ENCODE results near the gene ATOH8. TPM values are rescaled to one million over a fixed set of nuclear protein-coding genes. Genes with fewer than 3 reads are reported as not detected.

ATOH8 gene
- total and polyA plus RNA-seq, 11 donors = 11.8 to 103 (median 19.0) TPM

GRCh38 chr2:85751627-85752026, 2.2 kb upstream of the ATOH8 start:
- H3K36me3 ChIP-seq = peaks cover 0 to 3% (median 0%) of the 10 kb centered on the region in 9 donors
- 80 to 86% (median 82%) methylated on average over 11 of the region's 11 CpGs for WGBS, 4 donors
- intact Hi-C loops (cut with DNase I) = loop anchor here (2.0 to 5.0 kb wide), 9 partner anchors 19 to 61 kb away; no protein-coding TSS in a partner anchor
- no peak for DNase-seq
- peak overlapping the region in 6 of 12 donors; percentile 19 to 96 (median 28) for H3K27ac ChIP-seq
- H3K27me3 ChIP-seq = peaks cover 0 to 37% (median 0%) of the 10 kb centered on the region in 9 donors
- peak overlapping the region in 1 of 12 donors; percentile 10 for H3K4me3 ChIP-seq
- peaks cover 15 to 82% (median 62%) of the 10 kb centered on the region in 12 donors for H3K4me1 ChIP-seq
- TF ChIP-seq, protein P1, sequence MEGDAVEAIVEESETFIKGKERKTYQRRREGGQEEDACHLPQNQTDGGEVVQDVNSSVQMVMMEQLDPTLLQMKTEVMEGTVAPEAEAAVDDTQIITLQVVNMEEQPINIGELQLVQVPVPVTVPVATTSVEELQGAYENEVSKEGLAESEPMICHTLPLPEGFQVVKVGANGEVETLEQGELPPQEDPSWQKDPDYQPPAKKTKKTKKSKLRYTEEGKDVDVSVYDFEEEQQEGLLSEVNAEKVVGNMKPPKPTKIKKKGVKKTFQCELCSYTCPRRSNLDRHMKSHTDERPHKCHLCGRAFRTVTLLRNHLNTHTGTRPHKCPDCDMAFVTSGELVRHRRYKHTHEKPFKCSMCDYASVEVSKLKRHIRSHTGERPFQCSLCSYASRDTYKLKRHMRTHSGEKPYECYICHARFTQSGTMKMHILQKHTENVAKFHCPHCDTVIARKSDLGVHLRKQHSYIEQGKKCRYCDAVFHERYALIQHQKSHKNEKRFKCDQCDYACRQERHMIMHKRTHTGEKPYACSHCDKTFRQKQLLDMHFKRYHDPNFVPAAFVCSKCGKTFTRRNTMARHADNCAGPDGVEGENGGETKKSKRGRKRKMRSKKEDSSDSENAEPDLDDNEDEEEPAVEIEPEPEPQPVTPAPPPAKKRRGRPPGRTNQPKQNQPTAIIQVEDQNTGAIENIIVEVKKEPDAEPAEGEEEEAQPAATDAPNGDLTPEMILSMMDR (IDR thresholded peaks at IDR 0.05) = no peak
- no peaks in the 10 kb centered on the region for H3K9me3 ChIP-seq
- no peak for ATAC-seq

DNA sequence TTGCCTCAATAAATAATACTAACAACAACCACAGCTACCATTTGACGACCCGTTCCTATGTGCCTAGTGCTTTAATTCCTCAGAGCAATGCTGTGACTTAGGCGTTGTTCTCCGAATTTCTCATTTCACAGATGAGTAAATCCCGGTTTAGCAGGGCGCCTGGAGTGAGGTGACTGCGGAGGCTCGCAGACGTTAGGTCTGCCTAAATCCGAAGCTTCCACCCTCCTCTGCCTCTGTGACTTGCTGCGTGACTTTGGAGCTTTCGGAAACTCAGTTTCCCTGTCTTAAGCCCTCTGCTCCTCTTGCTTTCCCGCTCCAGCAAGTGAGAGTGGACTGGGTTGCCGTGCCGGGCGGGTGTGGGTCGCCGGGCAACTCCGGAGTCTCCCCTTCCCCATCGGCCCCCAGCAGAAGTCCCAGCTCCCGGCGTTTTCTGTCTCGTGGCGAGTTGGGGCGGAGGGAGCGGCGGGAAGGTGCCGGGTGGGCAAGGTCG, 711 bp upstream of the ATOH8 start:
- ATAC-seq = no peak
- DNase-seq = no peak
- H3K9me3 ChIP-seq = no peaks in the 10 kb centered on the region
- peak overlapping the region; percentile 64 to 94 (median 86) for H3K4me3 ChIP-seq
- intact Hi-C loops (cut with DNase I) = loop anchor here in 8 of 10 donors (2.0 to 5.0 kb wide), 6 partner anchors 24 to 59 kb away; no protein-coding TSS in a partner anchor
- TF ChIP-seq POLR2A (IDR thresholded peaks at IDR 0.05) = no peak
- TF ChIP-seq, protein P1 (IDR thresholded peaks at IDR 0.05) = no peak
- peaks cover 0 to 37% (median 0%) of the 10 kb centered on the region in 9 donors for H3K27me3 ChIP-seq
- 23 to 46% (median 29%) methylated on average over 26 to 29 of the region's 29 CpGs for WGBS, 4 donors
- peaks cover 0 to 3% (median 0%) of the 10 kb centered on the region in 9 donors for H3K36me3 ChIP-seq
- H3K27ac ChIP-seq = peak overlapping the region; percentile 68 to 95 (median 88)
- H3K4me1 ChIP-seq = peaks cover 15 to 86% (median 67%) of the 10 kb centered on the region in 12 donors

DNA sequence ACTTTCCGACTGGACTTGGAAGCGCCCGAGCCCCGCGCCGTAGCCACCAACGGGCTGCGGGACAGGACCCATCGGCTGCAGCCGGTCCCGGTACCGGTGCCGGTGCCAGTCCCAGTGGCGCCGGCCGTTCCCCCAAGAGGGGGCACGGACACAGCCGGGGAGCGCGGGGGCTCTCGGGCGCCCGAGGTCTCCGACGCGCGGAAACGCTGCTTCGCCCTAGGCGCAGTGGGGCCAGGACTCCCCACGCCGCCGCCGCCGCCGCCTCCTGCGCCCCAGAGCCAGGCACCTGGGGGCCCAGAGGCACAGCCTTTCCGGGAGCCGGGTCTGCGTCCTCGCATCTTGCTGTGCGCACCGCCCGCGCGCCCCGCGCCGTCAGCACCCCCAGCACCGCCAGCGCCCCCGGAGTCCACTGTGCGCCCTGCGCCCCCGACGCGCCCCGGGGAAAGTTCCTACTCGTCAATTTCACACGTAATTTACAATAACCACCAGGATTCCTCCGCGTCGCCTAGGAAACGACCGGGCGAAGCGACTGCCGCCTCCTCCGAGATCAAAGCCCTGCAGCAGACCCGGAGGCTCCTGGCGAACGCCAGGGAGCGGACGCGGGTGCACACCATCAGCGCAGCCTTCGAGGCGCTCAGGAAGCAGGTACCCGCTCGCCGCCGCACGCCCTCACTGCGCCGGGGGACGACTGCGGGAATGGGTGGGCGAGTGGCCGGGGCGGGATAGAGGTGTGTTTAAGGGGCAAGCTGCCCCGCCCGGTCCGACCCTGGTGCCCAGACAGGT, 713 bp downstream of the ATOH8 start:
- peak in 1 of 5 donors; percentile 75 for DNase-seq
- H3K27ac ChIP-seq = peak overlapping the region; percentile 68 to 95 (median 88)
- H3K4me1 ChIP-seq = peaks cover 8 to 85% (median 58%) of the 10 kb centered on the region in 12 donors
- H3K9me3 ChIP-seq = no peaks in the 10 kb centered on the region
- H3K27me3 ChIP-seq = peaks cover 0 to 37% (median 0%) of the 10 kb centered on the region in 9 donors
- intact Hi-C loops (cut with DNase I) = loop anchor here in 6 of 10 donors (2.0 to 5.0 kb wide), 4 partner anchors 18 to 58 kb away; no protein-coding TSS in a partner anchor
- TF ChIP-seq, protein P1 (IDR thresholded peaks at IDR 0.05) = peak in 5 of 12 donors; percentile 20 to 46 (median 31)
- TF ChIP-seq POLR2A (IDR thresholded peaks at IDR 0.05) = no peak
- H3K36me3 ChIP-seq = peaks cover 0 to 6% (median 3%) of the 10 kb centered on the region in 9 donors
- peak overlapping the region; percentile 64 to 94 (median 86) for H3K4me3 ChIP-seq
- peak in 2 of 4 donors; percentile 13 for ATAC-seq
- WGBS, 4 donors = 0 to 1% (median 1%) methylated on average over 34 to 93 of the region's 93 CpGs

Data from heart left ventricle (tissue), 16 donors.